Endothelial cell of umbilical vein (primary cell): ENCODE measurements around the gene KLHL17. TPM values are rescaled to one million over a fixed set of nuclear protein-coding genes. Genes with fewer than 3 reads are reported as not detected.

Source experiments
- BruUV-seq: library from RNA; stranded (reverse); fragments of 400-500 nt; replicated peaks from 2 replicates; lab custom pipeline; 2021; lab: Mats Ljungman, UMichigan
- CTCF ChIA-PET: fragments of 300-600, 350-600 bp; sonication (Branson Sonifier 250); formaldehyde crosslinking; loops from one replicate; lab custom pipeline; 2021; ENCODE audit warnings: antibody characterized with exemption, inconsistent platforms; lab: Charles Lee
- POLR2A ChIA-PET: fragments of 300-600, 350-600 bp; sonication (Branson Sonifier 250); formaldehyde crosslinking; loops from one replicate; lab custom pipeline; 2021; ENCODE audit warnings: antibody characterized with exemption, inconsistent platforms; lab: Charles Lee
- DNase-seq: peaks from one replicate; pipeline ENCODE4 v3.0.0-alpha.2; 2011; ENCODE audit warnings: low read depth, low spot score
- FAIRE-seq: peaks from 2 replicates; lab custom pipeline; 2011; peaks lifted over from hg19 to GRCh38; lab: Jason Lieb, UNC
- H2AFZ ChIP-seq: 2 replicates; pipeline ENCODE4 v1.6.0; 2012; ENCODE audit warnings: low read depth, low read length, control low read depth, inconsistent platforms
- H3K27ac ChIP-seq: 2 replicates; pipeline ENCODE4 v1.5.1; 2011; ENCODE audit warnings: low read depth, mild to moderate bottlenecking, control low read depth, low read length, moderate library complexity; ENCODE audit not compliant: insufficient read depth
- H3K27me3 ChIP-seq, 2 experiments: 2 replicates each; pipeline versions ENCODE4 v1.6.0 to v1.6.1; 2011; ENCODE audit warnings: low read length in 2 of 2, mixed read lengths in 1 of 2; ENCODE audit not compliant: control insufficient read depth in 2 of 2, insufficient read depth in 2 of 2
- H3K36me3 ChIP-seq, 2 experiments: 2 replicates in 1 of 2; 3 replicates in 1 of 2; pipeline ENCODE4 v1.5.1; 2011; ENCODE audit warnings: low read length in 2 of 2, mild to moderate bottlenecking in 1 of 2, moderate library complexity in 1 of 2; ENCODE audit not compliant: control insufficient read depth in 2 of 2, insufficient read depth in 2 of 2; ENCODE audit errors: extremely low read depth in 1 of 2
- H3K4me1 ChIP-seq: 3 replicates; pipeline ENCODE4 v1.5.1; 2011; ENCODE audit warnings: mild to moderate bottlenecking, low read length; ENCODE audit not compliant: control insufficient read depth, insufficient read depth; ENCODE audit errors: extremely low read depth
- H3K4me2 ChIP-seq: 2 replicates; pipeline ENCODE4 v1.6.1; 2011; ENCODE audit warnings: low read length, control low read depth, mixed read lengths; ENCODE audit not compliant: insufficient read depth
- H3K4me3 ChIP-seq, 3 experiments: fragments of 200-600 bp in 1 of 3; sonication (generic), shearing (Covaris generic) in 1 of 3; replicated peaks in 1 of 3; 2 replicates each; pipeline ENCODE4 v1.5.1; 2011 to 2016; ENCODE audit warnings: control low read depth in 3 of 3, low read length in 3 of 3, mild to moderate bottlenecking in 2 of 3, inconsistent platforms in 1 of 3, low read depth in 1 of 3, moderate library complexity in 1 of 3; ENCODE audit not compliant: insufficient read depth in 1 of 3
- H3K79me2 ChIP-seq: 2 replicates; pipeline ENCODE4 v1.6.0; 2012; ENCODE audit warnings: low read length, inconsistent platforms; ENCODE audit not compliant: control insufficient read depth, insufficient read depth
- H3K9ac ChIP-seq: replicated peaks from 2 replicates; pipeline ENCODE3; 2011; ENCODE audit warnings: low read length, control low read depth; ENCODE audit not compliant: insufficient read depth; ENCODE audit errors: extremely low read depth
- H3K9me1 ChIP-seq: replicated peaks from 3 replicates; pipeline ENCODE4 v1.6.0; 2011; ENCODE audit warnings: mild to moderate bottlenecking, low read length; ENCODE audit not compliant: control insufficient read depth, insufficient read depth; ENCODE audit errors: extremely low read depth
- H3K9me3 ChIP-seq: replicated peaks from 2 replicates; pipeline ENCODE4 v1.5.1; 2012; ENCODE audit warnings: low read length, inconsistent platforms; ENCODE audit not compliant: control insufficient read depth, insufficient read depth
- H4K20me1 ChIP-seq: replicated peaks from 2 replicates; pipeline ENCODE3; 2011; ENCODE audit warnings: mild to moderate bottlenecking, low read length; ENCODE audit not compliant: control insufficient read depth, insufficient read depth; ENCODE audit errors: extremely low read depth
- CTCF ChIP-seq, 2 donors: IDR thresholded peaks; 1 replicate in 1 of 2; 2 replicates in 1 of 2; pipeline ENCODE4 v1.5.1; 2011; ENCODE audit warnings: low read length in 2 of 2, mild to moderate bottlenecking in 2 of 2, moderate library complexity in 2 of 2, control low read depth in 1 of 2, inconsistent platforms in 1 of 2, low read depth in 1 of 2; ENCODE audit not compliant: insufficient read depth in 1 of 2; ENCODE audit errors: extremely low read depth in 1 of 2
- FOS ChIP-seq: IDR thresholded peaks from 2 replicates; pipeline ENCODE4 v1.6.1; 2011; ENCODE audit warnings: mild to moderate bottlenecking, low read length, moderate library complexity, borderline replicate concordance; ENCODE audit not compliant: insufficient read depth
- GATA2 ChIP-seq: IDR thresholded peaks from 2 replicates; pipeline ENCODE4 v1.7.0; 2011; ENCODE audit warnings: low read depth, mild to moderate bottlenecking, moderate library complexity, mixed read lengths, low read length; ENCODE audit not compliant: insufficient read length, insufficient read depth
- JUN ChIP-seq: IDR thresholded peaks from 2 replicates; pipeline ENCODE4 v1.6.1; 2011; ENCODE audit warnings: borderline replicate concordance, low read depth; ENCODE audit not compliant: insufficient read length, insufficient read depth
- MAX ChIP-seq: IDR thresholded peaks from 2 replicates; pipeline ENCODE4 v1.6.1; 2011; ENCODE audit not compliant: insufficient read depth, insufficient read length
- MYC ChIP-seq: IDR thresholded peaks from one replicate; pipeline ENCODE4 v1.6.1; 2011; ENCODE audit warnings: mild to moderate bottlenecking, low read depth, low read length
- POLR2A ChIP-seq: IDR thresholded peaks from 2 replicates; pipeline ENCODE4 v1.6.1; 2012; ENCODE audit warnings: low read depth, mild to moderate bottlenecking, control low read depth, low read length
- POLR2AphosphoS5 ChIP-seq: IDR thresholded peaks from 2 replicates; pipeline ENCODE4 v1.6.1; 2012; ENCODE audit warnings: low read depth, mild to moderate bottlenecking, control low read depth, low read length, moderate library complexity; ENCODE audit not compliant: insufficient read depth
- dilution Hi-C: fragments of 300-500 bp; cut with MboI; formaldehyde crosslinking; loops from one replicate; pipeline ENCODE4 v1.15.0; 2019; ENCODE audit warnings: low sequenced_read_pairs; ENCODE audit not compliant: extremely low pct_ligation_motif_present
- intact Hi-C: fragments of 100-400 bp; cut with micrococcal nuclease; formaldehyde crosslinking; loops from one replicate; pipeline ENCODE4 v1.10.0; 2022
- polyA plus RNA-seq, 4 experiments: library from polyadenylated mRNA; depleted of rRNA in 3 of 4; stranded (reverse) in 3 of 4; unstranded in 1 of 4; fragments of >200 nt; gene quantifications; 2 replicates each; pipeline versions ENCODE4 v1.2.1 to v1.2.3, GENCODE V29; 2011 to 2012; ENCODE audit warnings: missing spikeins in 1 of 4
- total RNA-seq: library from RNA; stranded (reverse); gene quantifications from 2 replicates; pipeline ENCODE4 v1.2.3, GENCODE V29; 2021

Gene KLHL17
- total and polyA plus RNA-seq, 2 donors (not counting 3 experiments of a cell fraction or from before 2014, with no cell fraction given): 27.0 to 30.1 TPM

- dilution Hi-C loops (no loop called here), intact Hi-C loops (no loop called here)
- H3K9ac ChIP-seq: no peak overlapping the region
- no peak overlapping the region for H3K4me3 ChIP-seq
- no peak overlapping the region for H3K4me2 ChIP-seq
- POLR2A ChIA-PET: no interaction called here
- H3K27ac ChIP-seq: no peak overlapping the region
- peaks cover 8% of the 10 kb centered on the region for H3K79me2 ChIP-seq
- H3K4me1 ChIP-seq: peaks cover 11% of the 10 kb centered on the region
- no peaks in the 10 kb centered on the region for H3K27me3 ChIP-seq
- FAIRE-seq: no peak
- no peaks in the 10 kb centered on the region for H4K20me1 ChIP-seq
- CTCF ChIA-PET: no interaction called here
- no TSS peak for BruUV-seq
- DNase-seq: no peak
- H2AFZ ChIP-seq: no peak overlapping the region
- no peak for TF ChIP-seq GATA2
- TF ChIP-seq POLR2AphosphoS5: no peak
- no peak for TF ChIP-seq MAX
- H3K9me3 ChIP-seq: no peaks in the 10 kb centered on the region
- peaks cover 0 to 2% of the 10 kb centered on the region in 2 experiments for H3K36me3 ChIP-seq
- no peaks in the 10 kb centered on the region for H3K9me1 ChIP-seq
Measured at GRCh38 chr1:963301-963651, 2.9 kb downstream of the KLHL17 start.

GRCh38 chr1:963746-964525 lies 3.6 kb downstream of the KLHL17 start:
- intact Hi-C loops: no loop called here
- TF ChIP-seq POLR2A (no peak), CTCF (IDR thresholded peaks at IDR 0.05; ENCODE audit: extremely low read depth in 1 of 2, insufficient read depth in 1 of 2, low read depth in 1 of 2, low read length in 2 of 2) (no peak), GATA2 (no peak), FOS (no peak), MYC (no peak), JUN (no peak), MAX (no peak)
- ChIA-PET CTCF (no interaction called here), POLR2A (no interaction called here)
- H3K4me2 ChIP-seq: no peak overlapping the region
- H3K27me3 ChIP-seq: no peaks in the 10 kb centered on the region
- H3K27ac ChIP-seq: no peak overlapping the region
- dilution Hi-C loops: no loop called here
- no peaks in the 10 kb centered on the region for H3K9me1 ChIP-seq
- H3K36me3 ChIP-seq: peaks cover 0 to 2% of the 10 kb centered on the region in 2 experiments
- H3K9me3 ChIP-seq: no peaks in the 10 kb centered on the region
- no peak overlapping the region for H3K4me3 ChIP-seq
- H2AFZ ChIP-seq: no peak overlapping the region
- DNase-seq: no peak
- FAIRE-seq: no peak
- BruUV-seq: no TSS peak
- no peaks in the 10 kb centered on the region for H4K20me1 ChIP-seq
- no peak overlapping the region for H3K9ac ChIP-seq
- H3K79me2 ChIP-seq: peaks cover 1% of the 10 kb centered on the region
- peaks cover 11% of the 10 kb centered on the region for H3K4me1 ChIP-seq
